ENCODE measurements around the gene MEAF6.

- TF ChIP-seq CTCF (IDR thresholded peaks at IDR 0.05) (no peak), POLR2A (IDR thresholded peaks at IDR 0.05) (no peak), EP300 (IDR thresholded peaks at IDR 0.05) (no peak), POLR2AphosphoS5 (IDR thresholded peaks at IDR 0.05) (peak in 2 of 3 donors; percentile 52 to 61)
Measured at GRCh38 chr1:37484325-37485051, 30.1 kb downstream of the MEAF6 start.

All from stomach (tissue), 4 donors.